C4-2B (cell line): ENCODE results near the gene BORCS5.
A peak's percentile ranks its signal among the peaks of the same experiment; 100 is the strongest.
"Not testable (repeated sequence)": the region's sequence is repeated elsewhere in the genome, so short reads cannot be mapped to it uniquely, and the experiment has no call there.

Experiments
- H3K27ac ChIP-seq: fragments of 450-650 bp; 2 replicates; pipeline ENCODE4 v1.5.1; 2017
- ZFX ChIP-seq: fragments of 450-650 bp; IDR thresholded peaks from 2 replicates; pipeline ENCODE4 v1.6.1; 2017
- TF ChIP-seq, protein P1 (sequence below): fragments of 450-650 bp; conservative IDR thresholded peaks from 2 replicates; pipeline ENCODE4 v1.5.1; 2017; ENCODE audit warnings: mild to moderate bottlenecking

BORCS5 gene

DNA sequence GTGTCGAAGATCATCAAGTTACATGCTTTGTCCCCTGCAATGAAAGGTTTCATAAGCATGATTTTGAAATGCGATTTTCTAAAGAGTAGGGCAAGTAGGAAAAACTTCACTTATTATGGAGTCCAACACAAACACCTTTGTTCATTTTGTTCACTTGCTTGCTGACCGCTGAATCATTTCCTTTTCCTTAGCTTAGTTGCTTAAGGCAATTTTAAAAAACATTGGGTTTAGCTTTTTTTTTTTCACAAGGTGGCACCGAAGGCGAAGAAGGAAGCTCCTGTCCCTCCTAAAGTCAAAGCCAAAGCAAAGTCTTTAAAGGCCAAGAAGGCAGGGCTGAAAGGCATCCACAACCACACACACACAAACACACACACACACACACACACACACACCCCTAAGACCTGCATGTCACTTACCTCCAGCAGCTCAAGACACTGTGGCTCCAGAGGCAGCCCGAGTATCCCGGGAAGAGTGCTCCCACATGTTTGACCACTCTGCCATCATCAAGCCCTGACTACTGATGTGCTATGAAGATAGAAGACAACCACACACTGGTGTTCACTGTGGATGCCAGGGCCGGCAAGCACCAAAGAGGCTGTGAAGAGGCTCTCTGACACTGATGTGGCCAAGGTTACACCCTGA lies 18.2 kb upstream of the BORCS5 start:
- no peak overlapping the region for H3K27ac ChIP-seq
- no peak for TF ChIP-seq ZFX
- TF ChIP-seq, protein P1, sequence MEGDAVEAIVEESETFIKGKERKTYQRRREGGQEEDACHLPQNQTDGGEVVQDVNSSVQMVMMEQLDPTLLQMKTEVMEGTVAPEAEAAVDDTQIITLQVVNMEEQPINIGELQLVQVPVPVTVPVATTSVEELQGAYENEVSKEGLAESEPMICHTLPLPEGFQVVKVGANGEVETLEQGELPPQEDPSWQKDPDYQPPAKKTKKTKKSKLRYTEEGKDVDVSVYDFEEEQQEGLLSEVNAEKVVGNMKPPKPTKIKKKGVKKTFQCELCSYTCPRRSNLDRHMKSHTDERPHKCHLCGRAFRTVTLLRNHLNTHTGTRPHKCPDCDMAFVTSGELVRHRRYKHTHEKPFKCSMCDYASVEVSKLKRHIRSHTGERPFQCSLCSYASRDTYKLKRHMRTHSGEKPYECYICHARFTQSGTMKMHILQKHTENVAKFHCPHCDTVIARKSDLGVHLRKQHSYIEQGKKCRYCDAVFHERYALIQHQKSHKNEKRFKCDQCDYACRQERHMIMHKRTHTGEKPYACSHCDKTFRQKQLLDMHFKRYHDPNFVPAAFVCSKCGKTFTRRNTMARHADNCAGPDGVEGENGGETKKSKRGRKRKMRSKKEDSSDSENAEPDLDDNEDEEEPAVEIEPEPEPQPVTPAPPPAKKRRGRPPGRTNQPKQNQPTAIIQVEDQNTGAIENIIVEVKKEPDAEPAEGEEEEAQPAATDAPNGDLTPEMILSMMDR, result no peak

DNA sequence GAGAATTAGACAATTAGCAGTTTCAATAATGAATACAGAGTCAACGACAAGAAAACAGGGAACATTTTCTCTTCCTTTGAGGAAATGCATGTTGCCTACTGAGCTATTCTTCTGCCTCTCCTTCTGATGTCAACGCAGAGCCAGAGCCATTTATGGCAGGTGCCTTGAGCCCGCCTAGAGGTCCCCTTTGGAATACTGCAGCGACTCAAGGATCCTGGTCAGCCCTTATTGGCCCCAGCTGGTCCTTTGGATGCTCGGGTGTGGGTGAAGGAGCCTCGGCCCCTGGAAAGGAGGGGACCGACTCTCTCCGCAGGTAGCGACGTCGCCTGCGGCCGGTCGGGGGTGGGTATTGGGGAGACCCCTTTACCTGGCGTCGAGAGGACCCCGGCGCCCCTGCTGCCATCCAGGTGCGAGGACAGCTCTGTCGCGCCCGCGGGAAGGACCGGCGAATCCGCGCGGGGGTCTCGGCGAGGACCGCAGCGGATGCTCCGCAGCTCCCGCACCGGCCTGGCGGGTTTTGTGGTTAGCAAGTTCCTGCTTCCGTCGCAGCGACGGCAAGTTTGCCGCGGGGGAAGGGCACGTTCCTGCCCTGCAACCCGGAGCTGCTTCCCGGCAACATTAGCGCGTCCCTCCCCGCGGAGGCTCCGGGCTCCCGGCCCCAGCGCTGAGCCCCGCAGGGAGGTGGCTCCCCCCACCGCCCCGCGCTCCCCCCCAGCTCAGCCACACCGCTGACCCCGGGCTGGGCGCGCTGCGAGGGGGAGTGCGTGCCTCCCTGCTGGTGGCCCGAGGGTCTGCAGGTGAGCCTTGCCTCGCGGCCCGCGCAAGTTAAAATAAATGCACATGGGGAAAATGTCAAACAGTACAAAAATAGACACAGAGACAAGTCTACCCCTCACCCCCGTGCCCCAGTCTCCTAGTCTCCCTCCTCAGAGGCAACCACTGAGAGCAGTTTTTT lies 6.9 kb upstream of the BORCS5 start, which contains the start of gene MANSC1:
Gene MANSC1, minus strand, starts transcription at position 532 of the 955 bp plus-strand sequence. CDS start 6,928 bp downstream, outside the sequence.
- H3K27ac ChIP-seq, result peak within 1 kb of the TSS; percentile 87
- TF ChIP-seq ZFX, result peak; percentile 54; the same call in 1 of the 2 replicates
- TF ChIP-seq, protein P1, result peak; percentile 53

DNA sequence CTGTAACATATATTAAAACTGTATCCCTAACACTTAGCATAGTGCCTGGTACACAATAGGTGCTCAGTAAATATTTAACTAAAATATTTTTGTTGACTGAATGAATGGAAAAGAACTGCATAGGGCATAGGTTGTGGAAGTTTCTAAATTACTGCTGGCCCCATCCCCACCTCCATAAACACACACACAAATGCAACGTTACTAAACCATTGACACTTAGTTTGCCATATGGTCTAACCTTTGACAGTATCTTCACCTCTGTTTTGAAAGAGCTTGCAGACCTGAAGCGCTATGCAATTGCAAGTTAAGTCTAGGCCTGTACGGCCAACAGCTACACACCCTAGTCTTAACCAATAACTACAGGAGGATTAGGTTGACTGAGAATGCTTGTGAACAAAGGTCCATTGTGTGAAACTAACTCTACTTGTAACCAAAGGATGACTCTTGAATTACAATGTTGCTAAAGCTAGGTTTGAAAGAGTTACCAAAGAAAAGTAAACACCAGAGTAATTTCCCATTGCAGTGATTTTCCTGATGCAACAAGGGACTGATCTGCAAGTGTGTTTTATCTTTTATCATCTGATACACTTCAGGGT lies 5.9 kb upstream of the BORCS5 start:
- peak overlapping the region; percentile 87 for H3K27ac ChIP-seq

DNA sequence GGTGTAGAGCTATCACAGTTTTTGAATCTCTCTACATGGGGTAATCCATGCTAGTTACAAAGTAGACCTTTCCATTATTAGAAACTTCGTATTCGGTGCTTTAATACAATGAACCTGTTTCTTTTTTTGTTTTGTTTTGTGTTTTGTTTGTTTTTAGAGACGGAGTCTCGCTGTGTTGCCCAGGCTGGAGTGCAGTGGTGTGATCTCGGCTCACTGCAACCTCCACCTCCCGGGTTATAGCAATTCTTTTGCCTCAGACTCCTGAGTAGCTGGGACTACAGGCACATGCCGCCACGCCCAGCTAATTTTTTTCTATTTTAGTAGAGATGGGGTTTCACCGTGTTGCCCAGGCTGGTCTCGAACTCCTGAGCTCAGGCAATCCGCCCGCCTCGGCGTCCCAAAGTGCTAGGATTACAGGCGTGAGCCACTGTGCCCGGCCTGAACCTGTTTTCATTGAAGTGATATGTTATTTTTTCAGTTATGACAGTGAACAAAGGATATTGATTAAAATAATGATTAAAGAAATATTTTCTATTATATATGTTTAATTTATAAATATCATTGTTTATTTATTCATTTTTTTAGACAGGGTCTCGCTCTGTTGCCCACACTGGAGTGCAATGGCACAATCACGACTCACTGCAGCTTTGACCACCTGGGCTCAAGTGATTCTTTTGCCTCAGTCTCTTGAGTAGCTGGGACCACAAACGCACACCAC lies 5.3 kb upstream of the BORCS5 start:
- not testable (repeated sequence) for H3K27ac ChIP-seq

More for the DNA sequence above, 5.9 kb upstream of the BORCS5 start:
- TF ChIP-seq ZFX, result no peak
- TF ChIP-seq, protein P1, result no peak

DNA sequence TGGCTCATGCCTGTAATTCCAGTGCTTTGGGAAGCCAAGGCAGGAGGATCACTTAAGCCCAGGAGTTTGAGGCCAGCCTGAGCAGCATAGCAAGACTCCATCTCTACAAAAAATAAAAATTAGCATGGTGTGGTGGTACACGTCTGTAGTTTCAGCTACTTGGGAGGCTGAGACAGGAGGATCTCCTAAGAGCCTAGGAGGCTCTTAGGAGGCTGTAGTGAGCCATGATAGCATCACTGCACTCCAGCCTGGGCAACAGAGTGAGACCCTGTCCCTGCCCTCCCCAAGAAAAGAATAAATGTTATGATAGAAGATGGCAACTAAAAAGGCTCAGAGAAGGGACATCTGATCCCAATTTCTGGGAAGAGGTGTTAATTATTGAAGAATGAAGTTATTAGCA lies 3.6 kb upstream of the BORCS5 start:
- H3K27ac ChIP-seq, result no peak overlapping the region
- no peak for TF ChIP-seq ZFX
- TF ChIP-seq, protein P1, result no peak

DNA sequence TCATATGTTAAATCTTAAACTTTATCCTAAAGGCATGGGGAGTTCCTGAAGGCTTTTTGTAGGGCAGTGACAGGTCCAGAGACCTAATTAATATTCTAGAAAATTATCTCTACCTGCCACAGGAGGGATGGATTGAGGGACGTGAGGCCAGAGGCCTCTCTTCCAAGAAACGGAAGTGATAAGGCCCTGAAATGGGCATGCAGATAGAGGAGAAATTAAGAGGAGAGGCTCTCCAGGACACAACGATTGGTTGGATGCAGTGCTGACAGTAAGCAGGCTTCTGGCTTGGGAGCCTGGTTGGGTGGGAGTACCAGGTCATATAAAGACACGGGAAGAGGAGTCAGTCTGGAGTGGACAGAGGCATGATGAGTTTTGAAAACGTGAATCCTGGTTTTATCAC lies 3.1 kb upstream of the BORCS5 start:
- TF ChIP-seq, protein P1, result no peak
- TF ChIP-seq ZFX, result no peak
- no peak overlapping the region for H3K27ac ChIP-seq

DNA sequence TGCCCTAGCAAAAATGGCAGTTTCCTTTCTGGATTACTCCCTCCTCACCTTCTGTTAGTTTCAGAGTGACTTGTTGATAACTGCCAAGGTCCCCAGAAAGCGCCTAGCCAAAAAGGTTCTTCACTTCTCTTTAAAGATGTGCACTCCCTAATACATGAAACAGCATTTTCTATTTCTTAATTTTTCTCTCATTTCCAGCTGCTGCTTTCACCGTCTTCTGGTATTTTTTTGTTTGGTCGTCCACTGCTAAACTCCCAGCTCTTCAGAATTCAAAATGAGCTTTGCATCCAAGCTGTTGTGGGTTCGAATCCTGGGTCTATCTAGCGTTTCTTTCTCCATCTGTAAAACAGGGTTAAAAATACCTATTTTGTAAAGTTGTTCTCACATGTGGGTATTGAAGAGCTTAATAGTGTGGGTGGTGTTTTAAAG lies 397 bp upstream of the BORCS5 start:
- TF ChIP-seq, protein P1, result no peak
- TF ChIP-seq ZFX, result no peak
- peak overlapping the region; percentile 96 for H3K27ac ChIP-seq
